Endothelial cell (in vitro differentiated cells): Measurements from ENCODE around the gene RAD51B. TPM values are rescaled to one million over a fixed set of nuclear protein-coding genes. Genes with fewer than 3 reads are reported as not detected.
A peak's percentile ranks its signal among the peaks of the same experiment; 100 is the strongest.

Source experiments
- DNase-seq: peaks from one replicate; pipeline ENCODE4 v3.0.0; 2021; ENCODE audit warnings: low spot score
- H3K27ac Mint-ChIP-seq: one replicate; pipeline ENCODE4 v1.8.0; 2021; ENCODE audit warnings: mixed read lengths, inconsistent platforms; ENCODE audit not compliant: unreplicated experiment
- H3K27me3 Mint-ChIP-seq: one replicate; pipeline ENCODE4 v1.8.0; 2021; ENCODE audit warnings: mild to moderate bottlenecking, moderate library complexity, mixed read lengths, inconsistent platforms; ENCODE audit not compliant: unreplicated experiment
- H3K36me3 Mint-ChIP-seq: one replicate; pipeline ENCODE4 v1.8.0; 2021; ENCODE audit warnings: mild to moderate bottlenecking, low read depth, mixed read lengths, inconsistent platforms; ENCODE audit not compliant: unreplicated experiment
- H3K4me1 Mint-ChIP-seq: one replicate; pipeline ENCODE4 v1.8.0; 2021; ENCODE audit warnings: mild to moderate bottlenecking, mixed read lengths, inconsistent platforms; ENCODE audit not compliant: unreplicated experiment
- H3K4me3 Mint-ChIP-seq: one replicate; pipeline ENCODE4 v1.8.0; 2021; ENCODE audit warnings: mild to moderate bottlenecking, mixed read lengths, inconsistent platforms; ENCODE audit not compliant: unreplicated experiment
- H3K9me3 Mint-ChIP-seq: one replicate; pipeline ENCODE4 v1.8.0; 2021; ENCODE audit warnings: mixed read lengths, inconsistent platforms; ENCODE audit not compliant: unreplicated experiment
- CTCF ChIP-seq: fragments of 200-600 bp; sonication (generic); IDR thresholded peaks from one replicate; pipeline ENCODE4 v1.5.0; 2021; ENCODE audit warnings: antibody characterized with exemption; ENCODE audit not compliant: unreplicated experiment
- total RNA-seq: library from RNA; stranded (reverse); fragmentation: NEBNext Ultra II Directional; extraction: Animal tissue kit (Norgen Biotek cat#: 25700); gene quantifications from one replicate; pipeline ENCODE4 v1.2.1, GENCODE V29; 2021; ENCODE audit not compliant: unreplicated experiment

RAD51B gene
- total RNA-seq, 1 donor from 2014 or later = 23.5 TPM

GRCh38 chr14:68235011-68235410, 415.4 kb downstream of the RAD51B start:
- no peak for TF ChIP-seq CTCF
- Mint-ChIP-seq H3K27ac (no peak overlapping the region), H3K9me3 (no peaks in the 10 kb centered on the region), H3K36me3 (no peaks in the 10 kb centered on the region), H3K27me3 (peaks cover 2% of the 10 kb centered on the region), H3K4me1 (peaks cover 9% of the 10 kb centered on the region), H3K4me3 (no peak overlapping the region)
- DNase-seq = no peak

GRCh38 chr14:68236582-68237458, 417.2 kb downstream of the RAD51B start:
- TF ChIP-seq CTCF = no peak
- Mint-ChIP-seq H3K27ac (no peak overlapping the region), H3K4me1 (peaks cover 23% of the 10 kb centered on the region), H3K27me3 (peaks cover 2% of the 10 kb centered on the region), H3K4me3 (no peak overlapping the region), H3K36me3 (no peaks in the 10 kb centered on the region), H3K9me3 (no peaks in the 10 kb centered on the region)
- DNase-seq = no peak

- Mint-ChIP-seq H3K36me3 (no peaks in the 10 kb centered on the region), H3K4me1 (peaks cover 31% of the 10 kb centered on the region), H3K27me3 (peaks cover 2% of the 10 kb centered on the region), H3K9me3 (no peaks in the 10 kb centered on the region), H3K27ac (no peak overlapping the region), H3K4me3 (no peak overlapping the region)
- TF ChIP-seq CTCF = no peak
- no peak for DNase-seq
Observed at GRCh38 chr14:68238551-68238950, 419.0 kb downstream of the RAD51B start.

- Mint-ChIP-seq H3K27ac (no peak overlapping the region), H3K27me3 (peaks cover 2% of the 10 kb centered on the region), H3K4me3 (no peak overlapping the region), H3K36me3 (no peaks in the 10 kb centered on the region), H3K4me1 (peaks cover 35% of the 10 kb centered on the region), H3K9me3 (no peaks in the 10 kb centered on the region)
- no peak for TF ChIP-seq CTCF
- DNase-seq = no peak
Observed at GRCh38 chr14:68238976-68239375, 419.4 kb downstream of the RAD51B start.

GRCh38 chr14:68239988-68240771, 420.6 kb downstream of the RAD51B start:
- Mint-ChIP-seq H3K4me1 (peaks cover 46% of the 10 kb centered on the region), H3K36me3 (no peaks in the 10 kb centered on the region), H3K4me3 (peak overlapping the region; percentile 7), H3K27ac (peak overlapping the region; percentile 89), H3K27me3 (peaks cover 2% of the 10 kb centered on the region), H3K9me3 (no peaks in the 10 kb centered on the region)
- no peak for TF ChIP-seq CTCF
- DNase-seq = no peak
